Measurements from ENCODE around the gene MEMO1.
"Not testable (repeated sequence)": the region's sequence is repeated elsewhere in the genome, so short reads cannot be mapped to it uniquely, and the experiment has no call there.

Gene MEMO1

DNA sequence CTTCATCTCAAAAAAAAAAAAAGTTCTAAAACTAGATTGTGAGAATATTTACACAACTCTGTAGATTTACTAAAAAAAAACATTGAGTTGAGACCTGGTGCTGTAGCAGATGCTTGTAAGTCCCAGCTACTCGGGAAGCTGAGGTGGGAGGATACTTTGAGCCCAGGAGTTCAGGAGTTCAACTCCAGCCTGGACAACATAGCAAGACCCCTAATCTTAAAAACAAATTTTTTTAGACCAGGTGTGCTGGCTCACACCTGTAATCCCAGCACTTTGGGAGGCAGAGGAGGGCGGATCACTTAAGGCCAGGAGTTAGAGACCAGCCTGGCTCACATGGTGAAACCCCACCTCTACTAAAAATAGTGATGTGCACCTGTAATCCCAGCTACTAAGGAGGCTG is 108.9 kb downstream of the MEMO1 start:
- TF ChIP-seq, protein P1, sequence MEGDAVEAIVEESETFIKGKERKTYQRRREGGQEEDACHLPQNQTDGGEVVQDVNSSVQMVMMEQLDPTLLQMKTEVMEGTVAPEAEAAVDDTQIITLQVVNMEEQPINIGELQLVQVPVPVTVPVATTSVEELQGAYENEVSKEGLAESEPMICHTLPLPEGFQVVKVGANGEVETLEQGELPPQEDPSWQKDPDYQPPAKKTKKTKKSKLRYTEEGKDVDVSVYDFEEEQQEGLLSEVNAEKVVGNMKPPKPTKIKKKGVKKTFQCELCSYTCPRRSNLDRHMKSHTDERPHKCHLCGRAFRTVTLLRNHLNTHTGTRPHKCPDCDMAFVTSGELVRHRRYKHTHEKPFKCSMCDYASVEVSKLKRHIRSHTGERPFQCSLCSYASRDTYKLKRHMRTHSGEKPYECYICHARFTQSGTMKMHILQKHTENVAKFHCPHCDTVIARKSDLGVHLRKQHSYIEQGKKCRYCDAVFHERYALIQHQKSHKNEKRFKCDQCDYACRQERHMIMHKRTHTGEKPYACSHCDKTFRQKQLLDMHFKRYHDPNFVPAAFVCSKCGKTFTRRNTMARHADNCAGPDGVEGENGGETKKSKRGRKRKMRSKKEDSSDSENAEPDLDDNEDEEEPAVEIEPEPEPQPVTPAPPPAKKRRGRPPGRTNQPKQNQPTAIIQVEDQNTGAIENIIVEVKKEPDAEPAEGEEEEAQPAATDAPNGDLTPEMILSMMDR (IDR thresholded peaks at IDR 0.05; ENCODE audit: control insufficient read depth, extremely low read depth, insufficient read depth) = no peak
- DNase-seq (ENCODE audit: low read depth) = no peak
- no peak overlapping the region for H3K4me3 ChIP-seq (ENCODE audit: low read depth, low read length)

DNA sequence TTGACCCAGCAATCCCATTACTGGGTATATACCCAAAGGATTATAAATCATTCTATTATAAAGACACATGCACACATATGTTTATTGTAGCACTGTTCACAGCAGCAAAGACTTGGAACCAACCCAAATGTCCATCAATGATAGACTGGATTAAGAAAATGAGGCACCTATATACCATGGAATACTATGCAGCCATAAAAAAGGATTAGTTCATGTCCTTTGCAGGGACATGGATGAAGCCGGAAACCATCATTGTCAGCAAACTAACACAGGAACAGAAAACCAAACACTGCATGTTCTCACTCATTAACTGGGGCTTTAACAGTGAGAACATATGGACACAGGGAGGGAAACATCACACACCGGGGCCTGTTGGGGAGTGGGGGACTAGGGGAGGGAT is 110.7 kb downstream of the MEMO1 start:
- not testable (repeated sequence) for H3K4me3 ChIP-seq (ENCODE audit: low read depth, low read length); DNase-seq (ENCODE audit: low read depth)

DNA sequence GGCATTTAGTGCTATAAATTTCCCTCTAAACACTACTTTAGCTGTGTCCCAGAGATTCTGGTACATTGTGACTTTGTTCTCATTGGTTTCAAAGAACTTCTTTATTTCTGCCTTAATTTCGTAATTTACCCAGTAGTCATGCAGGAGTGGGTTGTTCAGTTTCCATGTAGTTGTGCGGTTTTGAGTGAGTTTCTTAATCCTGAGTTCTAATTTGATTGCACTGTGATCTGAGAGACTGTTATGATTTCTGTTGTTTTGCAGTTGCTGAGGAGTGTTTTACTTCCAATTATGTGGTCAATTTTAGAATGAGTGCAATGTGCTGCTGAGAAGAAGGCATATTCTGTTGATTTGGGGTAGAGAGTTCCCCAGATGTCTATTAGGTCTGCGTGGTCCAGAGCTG is 112.5 kb downstream of the MEMO1 start:
- H3K4me3 ChIP-seq (ENCODE audit: low read depth, low read length); DNase-seq (ENCODE audit: low read depth): not testable (repeated sequence)

DNA sequence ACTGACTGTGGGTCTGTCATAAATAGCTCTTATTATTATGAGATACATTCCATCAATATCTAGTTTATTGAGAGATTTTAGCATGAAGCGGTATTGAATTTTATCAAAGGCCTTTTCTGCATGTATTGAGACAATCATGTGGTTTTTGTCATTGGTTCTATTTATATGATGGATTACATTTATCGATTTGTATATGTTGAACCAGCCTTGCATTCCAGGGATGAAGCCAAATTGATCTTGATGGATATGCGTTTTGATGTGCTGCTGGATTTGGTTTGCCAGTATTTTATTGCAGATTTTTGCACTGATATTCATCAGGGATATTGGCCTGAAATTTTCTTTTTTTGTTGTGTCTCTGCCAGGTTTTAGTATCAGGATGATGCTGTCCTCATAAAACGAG is 113.5 kb downstream of the MEMO1 start:
- DNase-seq (ENCODE audit: low read depth); H3K4me3 ChIP-seq (ENCODE audit: low read depth, low read length): not testable (repeated sequence)

DNA sequence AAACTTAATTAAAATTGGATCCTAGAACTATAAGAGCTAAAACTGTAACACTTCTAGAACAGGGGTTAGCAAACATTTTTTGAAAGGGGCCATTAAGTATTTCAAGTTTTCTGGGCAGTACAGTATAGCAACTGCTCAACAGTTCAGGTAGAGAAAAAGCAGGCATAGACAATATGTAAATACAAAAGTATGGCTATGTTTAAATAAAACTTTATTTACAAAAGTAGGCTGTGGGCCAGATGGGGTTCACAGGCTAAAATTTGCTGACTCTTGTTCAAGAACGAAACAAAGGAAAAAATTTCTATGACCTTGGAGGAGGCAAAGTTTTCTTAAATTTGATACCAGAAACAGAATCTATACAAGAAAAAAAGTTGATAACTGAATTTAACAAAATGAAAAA is 114.5 kb downstream of the MEMO1 start:
- no peak overlapping the region for H3K4me3 ChIP-seq (ENCODE audit: low read depth, low read length)
- DNase-seq (ENCODE audit: low read depth) = no peak
- TF ChIP-seq, protein P1 (IDR thresholded peaks at IDR 0.05; ENCODE audit: control insufficient read depth, extremely low read depth, insufficient read depth) = no peak

DNA sequence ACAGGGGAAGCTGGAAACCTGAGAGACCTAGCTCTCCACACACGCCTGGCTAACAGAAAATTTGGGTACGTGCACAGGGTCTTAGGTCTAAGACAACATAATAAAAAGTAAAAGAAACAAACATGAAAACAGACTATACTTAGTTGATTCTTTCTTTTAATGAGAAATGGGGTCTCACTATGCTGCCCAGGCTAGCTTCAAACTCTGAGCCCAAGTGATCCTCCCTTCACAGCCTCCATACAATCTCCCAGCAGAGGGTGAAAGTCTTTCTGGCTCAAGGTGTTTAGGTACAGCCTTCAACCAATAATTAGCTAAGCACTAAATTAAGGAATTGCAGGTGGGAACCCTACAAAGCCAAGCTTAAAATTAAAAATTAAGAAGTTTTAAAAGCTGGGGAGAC is 116.2 kb downstream of the MEMO1 start:
- TF ChIP-seq, protein P1 (IDR thresholded peaks at IDR 0.05; ENCODE audit: control insufficient read depth, extremely low read depth, insufficient read depth) = no peak
- no peak for DNase-seq (ENCODE audit: low read depth)
- H3K4me3 ChIP-seq (ENCODE audit: low read depth, low read length) = no peak overlapping the region

DNA sequence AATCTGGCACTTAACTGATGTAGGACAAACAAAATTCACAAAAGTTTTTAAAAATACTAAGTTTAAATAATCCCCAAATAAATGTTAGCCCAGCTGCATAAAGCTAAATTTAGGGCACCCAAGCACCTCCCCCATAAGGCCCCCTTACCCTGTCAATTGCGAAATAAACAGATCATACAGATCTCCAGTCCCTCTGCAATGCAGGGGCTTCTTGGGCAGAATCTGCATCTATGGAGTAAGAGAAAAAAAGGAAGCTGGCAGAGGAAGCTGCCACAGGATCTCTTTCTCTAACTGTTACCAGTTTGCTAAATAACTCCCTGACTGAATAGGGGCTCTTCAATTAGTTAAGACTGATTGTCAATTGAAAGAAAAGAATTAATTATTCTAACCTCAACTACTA is 117.7 kb downstream of the MEMO1 start:
- no peak overlapping the region for H3K4me3 ChIP-seq (ENCODE audit: low read depth, low read length)
- TF ChIP-seq, protein P1 (IDR thresholded peaks at IDR 0.05; ENCODE audit: control insufficient read depth, extremely low read depth, insufficient read depth) = no peak
- DNase-seq (ENCODE audit: low read depth) = no peak

DNA sequence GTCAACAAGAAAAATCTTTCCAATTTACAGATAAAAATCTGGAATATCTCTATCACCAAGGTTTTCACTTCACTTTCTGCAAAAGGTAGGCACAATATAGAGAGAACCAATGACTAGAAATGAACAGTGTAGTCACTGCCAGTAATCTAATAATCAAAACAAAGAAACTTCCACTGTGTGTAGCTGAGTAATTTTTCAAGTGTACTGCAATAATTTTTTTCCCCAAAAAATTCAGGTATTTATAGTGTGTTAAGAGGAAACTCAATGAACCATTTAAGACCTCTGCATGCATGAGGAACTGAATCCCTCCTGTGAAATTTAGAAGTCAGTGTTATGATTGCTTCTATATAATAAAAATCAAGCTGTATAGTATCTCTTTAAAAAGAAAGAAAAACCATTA is 121.8 kb downstream of the MEMO1 start:
- no peak overlapping the region for H3K4me3 ChIP-seq (ENCODE audit: low read depth, low read length)
- TF ChIP-seq, protein P1 (IDR thresholded peaks at IDR 0.05; ENCODE audit: control insufficient read depth, extremely low read depth, insufficient read depth) = no peak
- DNase-seq (ENCODE audit: low read depth) = no peak

DNA sequence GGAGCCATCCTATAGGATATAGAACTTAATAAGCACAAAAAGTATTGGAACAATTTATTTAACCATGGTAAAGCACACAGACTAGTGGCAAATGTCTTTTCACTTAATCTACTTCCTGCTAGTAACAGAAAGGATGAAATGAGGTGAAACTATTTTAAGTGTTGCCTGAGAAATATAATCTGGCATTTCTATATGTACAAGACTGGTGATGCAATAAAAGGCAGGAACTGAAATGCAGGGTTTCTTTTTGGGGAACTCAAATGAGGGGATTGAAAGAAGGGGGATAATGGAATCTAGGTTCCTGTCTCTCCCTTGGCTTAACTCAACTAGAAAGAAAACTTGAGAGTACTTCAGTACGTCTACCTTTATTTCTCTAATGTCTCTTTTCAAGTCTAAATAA is 122.3 kb downstream of the MEMO1 start:
- TF ChIP-seq, protein P1 (IDR thresholded peaks at IDR 0.05; ENCODE audit: control insufficient read depth, extremely low read depth, insufficient read depth) = no peak
- H3K4me3 ChIP-seq (ENCODE audit: low read depth, low read length) = no peak overlapping the region
- no peak for DNase-seq (ENCODE audit: low read depth)

Data from LNCaP clone FGC (cell line).